NT2/D1 (cell line): ENCODE data around the gene TTC22.

Experiments
- SUZ12 ChIP-seq: IDR thresholded peaks from 2 replicates; pipeline ENCODE4 v1.6.1; 2011; ENCODE audit not compliant: insufficient read length, insufficient read depth; ENCODE audit errors: extremely low read depth
- YY1 ChIP-seq: IDR thresholded peaks from 2 replicates; pipeline ENCODE4 v1.6.1; 2011; ENCODE audit not compliant: insufficient read length, insufficient read depth
- ZNF274 ChIP-seq: IDR thresholded peaks from 2 replicates; pipeline ENCODE4 v1.6.1; 2011; ENCODE audit warnings: mild to moderate bottlenecking, low read depth, low read length

- no peak for TF ChIP-seq ZNF274
- no peak for TF ChIP-seq SUZ12
- TF ChIP-seq YY1, result no peak
Observed at GRCh38 chr1:54736685-54737084, 64.4 kb downstream of the TTC22 start.
